NB4 (cell line): ENCODE results near the gene TMED8.

Source experiments
- CTCF ChIP-seq: IDR thresholded peaks from one replicate; pipeline ENCODE4 v1.5.1; 2012; ENCODE audit warnings: low read depth, low read length
- MAX ChIP-seq: IDR thresholded peaks from 2 replicates; pipeline ENCODE4 v1.6.1; 2011; ENCODE audit warnings: low read depth, low read length
- MYC ChIP-seq: IDR thresholded peaks from 2 replicates; pipeline ENCODE4 v1.6.1; 2011; ENCODE audit warnings: low read depth, low read length
- POLR2A ChIP-seq: IDR thresholded peaks from 2 replicates; pipeline ENCODE4 v1.6.1; 2011; ENCODE audit warnings: mild to moderate bottlenecking; ENCODE audit not compliant: insufficient read length; ENCODE audit errors: extremely low read depth

GRCh38 chr14:77316195-77316505 lies 60.7 kb downstream of the TMED8 start:
- TF ChIP-seq CTCF (no peak), POLR2A (no peak), MYC (no peak), MAX (no peak)
